CD4-positive, alpha-beta T cell treated with Interleukin-6 at 100 ng/mL for 8 hours (primary cell): ENCODE results near the gene NKAPL.

Experiments used
- DNase-seq: peaks from one replicate; pipeline ENCODE4 v3.0.0-alpha.2; 2020; ENCODE audit warnings: mixed read lengths, low spot score

Gene NKAPL

DNA sequence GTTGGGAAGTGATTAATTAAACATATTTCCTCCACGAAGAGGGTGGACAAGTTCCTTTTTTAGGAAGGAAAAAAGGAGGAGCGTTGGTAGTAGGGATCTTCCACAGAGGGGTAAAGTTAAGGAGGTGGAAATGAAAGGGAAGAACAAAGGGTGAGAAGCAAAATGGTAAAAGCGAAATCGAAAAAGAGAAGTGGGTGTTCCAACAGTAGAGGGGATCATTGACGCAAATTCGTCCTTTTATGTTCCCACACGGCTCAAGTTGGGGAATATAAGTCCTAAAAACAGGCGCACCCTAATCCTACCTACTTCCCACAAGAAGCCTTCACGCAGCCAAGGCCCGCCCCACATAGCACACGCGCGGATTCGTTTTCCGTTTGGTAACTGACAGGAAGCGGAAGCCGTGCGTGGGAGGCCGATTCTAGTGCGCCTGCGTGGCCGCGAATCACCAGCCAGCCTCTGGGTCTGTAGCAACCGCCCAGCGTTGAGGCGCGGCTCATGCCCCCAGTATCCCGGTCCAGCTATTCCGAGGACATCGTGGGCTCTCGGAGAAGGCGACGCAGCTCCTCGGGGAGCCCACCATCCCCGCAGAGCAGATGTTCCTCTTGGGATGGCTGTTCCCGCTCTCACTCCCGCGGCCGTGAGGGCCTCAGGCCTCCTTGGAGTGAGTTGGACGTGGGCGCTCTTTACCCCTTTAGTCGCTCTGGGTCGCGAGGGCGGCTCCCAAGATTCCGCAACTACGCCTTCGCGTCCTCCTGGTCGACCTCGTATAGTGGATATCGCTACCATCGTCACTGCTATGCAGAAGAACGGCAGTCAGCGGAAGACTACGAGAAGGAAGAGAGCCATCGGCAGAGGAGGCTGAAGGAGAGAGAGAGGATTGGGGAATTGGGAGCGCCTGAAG is at the start of gene NKAPL:
Gene NKAPL (plus strand): TSS at position 421 of the 901 bp plus-strand sequence. CDS start 75 bp downstream, at position 496.
- peak; percentile 41 for DNase-seq

GRCh38 chr6:28209753-28210535 is 49.2 kb upstream of the NKAPL start:
- no peak for DNase-seq

DNA sequence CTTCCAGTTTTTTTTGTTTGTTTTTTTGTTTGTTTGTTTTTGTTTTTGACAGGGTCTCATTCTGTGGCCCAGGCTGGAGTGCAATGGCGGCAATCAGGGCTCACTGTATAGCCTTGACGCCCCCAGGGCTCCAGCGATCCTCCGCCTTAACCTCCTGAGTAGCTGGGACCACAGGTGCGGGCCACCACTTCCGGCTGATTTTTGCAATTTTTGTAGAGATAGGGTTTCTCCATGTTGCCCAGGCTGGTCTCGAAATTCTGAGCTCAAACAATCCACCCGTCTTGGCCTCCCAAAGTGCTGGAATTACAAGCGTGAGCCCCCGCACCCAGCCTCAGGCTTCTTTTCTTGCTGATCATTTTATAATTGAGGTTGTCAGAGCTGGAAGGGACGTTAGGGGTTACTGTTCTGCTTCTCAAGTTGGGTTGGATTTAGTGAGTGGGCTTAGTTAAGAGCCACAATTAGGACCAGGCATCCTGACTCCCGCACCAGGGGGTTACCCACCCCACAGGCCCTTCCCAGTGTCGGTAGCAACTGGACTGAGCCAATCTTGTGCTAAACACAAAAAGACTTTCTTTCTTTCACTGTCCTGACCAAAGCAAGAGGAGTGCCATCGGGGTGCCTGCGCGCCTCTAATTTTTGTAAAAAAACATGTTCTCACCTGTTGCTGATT is 47.1 kb upstream of the NKAPL start:
- DNase-seq = no peak

GRCh38 chr6:28212510-28213212 is 46.4 kb upstream of the NKAPL start:
- DNase-seq = no peak

DNA sequence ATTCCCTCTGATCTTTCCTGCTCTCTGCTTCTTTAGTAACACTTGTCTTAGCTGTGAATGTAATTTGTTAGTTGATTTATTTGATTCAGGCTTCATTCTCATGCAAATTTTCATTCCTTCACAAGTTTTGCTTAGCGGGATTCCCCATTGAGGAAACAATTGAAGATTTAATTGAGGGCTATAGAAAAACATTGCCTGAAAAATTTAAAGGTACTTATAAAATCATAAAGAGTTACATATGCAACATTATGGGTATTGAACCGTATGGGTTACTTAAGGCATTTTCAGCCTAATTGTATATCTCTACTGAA is 45.9 kb upstream of the NKAPL start:
- no peak for DNase-seq

- DNase-seq = no peak
Measured at GRCh38 chr6:28215425-28215824, 43.7 kb upstream of the NKAPL start.

- DNase-seq = no peak
Measured at GRCh38 chr6:28217890-28218289, 41.2 kb upstream of the NKAPL start.

- DNase-seq = peak; percentile 15
Measured at GRCh38 chr6:28218312-28219248, 40.5 kb upstream of the NKAPL start.

GRCh38 chr6:28220257-28221133 is 38.6 kb upstream of the NKAPL start:
- DNase-seq = no peak

DNA sequence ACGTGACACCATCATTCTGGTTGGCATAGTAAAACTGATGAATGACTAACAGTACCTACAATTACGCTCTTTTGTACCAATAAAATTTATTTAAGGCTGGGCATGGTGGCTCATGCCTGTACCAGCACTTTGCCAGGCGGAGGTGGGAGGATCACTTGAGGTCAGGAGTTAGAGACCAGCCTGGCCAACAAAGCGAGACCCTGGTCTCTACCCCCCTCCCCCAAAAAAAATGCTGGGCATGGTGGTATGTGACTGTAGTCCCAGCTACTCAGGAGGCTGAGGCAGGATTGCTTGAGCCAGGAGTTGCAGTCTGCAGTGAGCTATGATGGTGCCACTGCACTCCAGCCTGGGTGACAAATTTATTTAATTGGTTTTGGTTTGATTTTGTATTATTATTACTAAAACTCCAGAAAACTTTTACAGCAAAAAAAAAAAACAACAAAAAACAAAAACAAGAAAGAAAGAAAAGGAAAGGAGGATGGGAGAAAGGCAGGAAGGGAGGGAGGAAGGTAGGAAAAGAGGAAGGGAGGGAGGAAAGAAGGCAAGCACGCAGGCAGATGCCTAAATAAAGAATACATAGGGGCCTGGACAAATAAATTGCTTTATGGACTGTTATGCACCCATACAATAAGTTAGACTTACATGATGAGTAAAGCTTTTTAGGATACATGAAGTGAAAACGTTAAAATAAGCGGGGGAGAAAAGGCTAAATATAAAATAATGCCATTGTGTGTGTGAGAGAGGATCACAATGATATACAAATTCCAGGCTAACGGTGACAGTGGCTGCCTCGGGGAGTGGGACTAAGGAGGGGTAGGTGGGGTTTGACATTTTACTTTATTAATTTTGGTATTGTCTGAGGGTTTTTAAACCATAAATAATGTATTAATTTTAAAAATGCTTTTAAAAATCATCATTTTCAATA is 34.7 kb upstream of the NKAPL start:
- no peak for DNase-seq

GRCh38 chr6:28225056-28225834 is 33.9 kb upstream of the NKAPL start, which contains the start of gene ZSCAN9:
ZSCAN9 (plus strand) TSS chr6:28225275; CDS start chr6:28227085, 1,810 bp downstream.
- peak; percentile 24 for DNase-seq

DNA sequence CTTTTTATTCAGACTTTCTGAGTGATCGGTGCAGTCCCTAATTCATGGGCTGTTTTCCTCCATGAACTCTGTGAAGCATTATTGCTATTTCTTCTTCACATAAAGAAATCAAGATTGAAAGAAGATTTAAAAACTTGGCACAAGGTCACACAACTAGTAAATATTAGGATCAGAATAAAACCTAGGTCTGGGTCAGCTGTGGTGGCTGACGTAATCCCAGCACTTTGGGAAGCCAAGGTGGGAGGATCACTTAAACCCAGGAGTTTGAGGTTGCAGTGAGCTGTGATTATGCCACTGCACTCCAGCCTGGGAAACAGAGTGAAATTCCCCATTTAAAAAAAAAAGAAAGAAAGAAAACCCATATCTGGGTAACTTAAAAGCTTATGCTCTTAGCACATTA is 32.6 kb upstream of the NKAPL start:
- DNase-seq = no peak

DNA sequence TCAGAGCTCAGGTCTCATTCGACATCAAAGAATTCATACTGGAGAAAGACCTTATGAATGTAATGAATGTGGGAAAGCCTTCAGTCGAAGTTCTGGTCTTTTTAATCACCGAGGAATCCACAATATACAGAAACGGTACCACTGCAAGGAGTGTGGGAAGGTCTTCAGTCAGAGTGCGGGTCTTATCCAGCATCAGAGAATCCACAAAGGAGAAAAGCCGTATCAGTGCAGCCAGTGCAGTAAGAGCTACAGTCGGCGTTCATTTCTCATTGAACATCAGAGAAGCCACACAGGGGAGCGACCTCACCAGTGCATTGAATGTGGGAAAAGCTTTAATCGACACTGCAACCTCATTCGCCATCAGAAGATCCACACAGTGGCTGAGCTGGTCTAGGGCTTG is 26.3 kb upstream of the NKAPL start:
- DNase-seq = no peak

- DNase-seq = no peak
Measured at GRCh38 chr6:28235912-28236452, 23.1 kb upstream of the NKAPL start.

GRCh38 chr6:28239636-28240035 is 19.5 kb upstream of the NKAPL start:
- DNase-seq = no peak

DNA sequence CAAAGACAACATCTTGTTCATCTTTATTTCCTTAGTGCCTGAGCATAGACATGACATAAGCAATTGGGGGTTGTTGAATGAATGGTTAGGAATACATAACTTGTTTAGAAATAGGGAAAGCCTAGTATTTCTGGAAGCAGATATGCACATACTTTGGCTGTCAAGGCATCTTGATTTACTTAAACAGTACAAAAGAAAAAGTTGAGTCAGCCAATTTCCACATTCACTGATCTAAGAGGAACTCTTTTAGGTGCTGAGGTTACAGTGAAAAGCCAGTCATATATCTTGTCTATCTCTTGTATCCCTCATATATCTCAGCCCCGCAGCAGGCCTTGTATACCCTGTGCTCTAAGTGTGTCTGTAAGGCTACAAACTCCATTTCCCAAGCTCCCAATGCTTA is 18.6 kb upstream of the NKAPL start:
- DNase-seq = no peak

GRCh38 chr6:28243946-28244345 is 15.2 kb upstream of the NKAPL start:
- no peak for DNase-seq
